A172 (cell line): ENCODE measurements around the gene IL33. TPM values are rescaled to one million over a fixed set of nuclear protein-coding genes. Genes with fewer than 3 reads are reported as not detected.

ENCODE experiments used
- DNase-seq: peaks from one replicate; pipeline ENCODE4 v3.0.0-alpha.2; 2015; ENCODE audit warnings: low spot score
- total RNA-seq: library from RNA; depleted of rRNA; stranded (reverse); fragments of >200 nt; shearing (Covaris generic); gene quantifications from 2 replicates; pipeline ENCODE4 v1.2.3, GENCODE V29; 2014

The IL33 gene
- total RNA-seq, 1 experiment from 2014 or later, result not detected

DNA sequence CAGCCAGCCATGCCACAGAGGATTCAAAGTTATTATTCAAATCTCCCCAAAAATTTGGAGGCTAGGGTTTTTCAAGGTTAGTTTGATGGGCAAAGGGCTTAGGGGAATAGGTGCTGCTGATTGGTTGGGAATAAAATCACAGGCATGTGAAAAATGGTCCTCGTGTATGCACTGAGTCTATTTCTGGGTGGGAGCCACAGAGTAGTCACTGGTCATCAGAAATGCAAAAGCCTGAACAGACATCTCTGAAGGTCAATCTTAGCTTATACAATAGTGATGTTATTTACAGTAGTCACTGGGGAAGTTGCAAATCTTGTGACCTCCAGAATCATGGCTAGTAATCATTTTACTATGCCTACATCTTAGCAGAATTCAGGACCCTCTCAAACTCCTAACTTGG lies 1.3 kb downstream of the IL33 start:
- no peak for DNase-seq

GRCh38 chr9:6218099-6218502 lies 2.5 kb downstream of the IL33 start:
- DNase-seq, result peak; percentile 31

DNA sequence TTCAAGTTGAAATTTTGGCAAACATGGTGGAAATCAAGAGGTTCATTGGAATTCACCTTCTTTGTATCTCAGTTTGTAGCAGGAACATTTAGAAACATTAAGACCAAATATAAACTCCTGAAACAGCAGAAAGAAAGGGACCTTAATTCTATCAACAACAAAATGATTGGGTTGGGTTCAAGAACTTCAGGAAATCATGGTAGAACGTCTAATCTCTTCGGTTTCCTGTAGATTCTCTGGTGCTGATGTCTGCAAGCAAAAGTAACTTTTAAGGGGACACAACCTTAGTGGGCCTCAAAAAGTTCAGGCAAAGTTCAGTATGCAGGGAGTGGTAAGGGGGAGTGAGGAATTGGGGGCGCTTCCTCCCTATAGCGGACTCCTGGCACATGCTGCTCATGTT lies 3.4 kb downstream of the IL33 start:
- DNase-seq, result no peak

GRCh38 chr9:6219981-6220380 lies 4.4 kb downstream of the IL33 start:
- DNase-seq, result no peak

GRCh38 chr9:6224393-6225154 lies 9.0 kb downstream of the IL33 start:
- no peak for DNase-seq

GRCh38 chr9:6226696-6227095 lies 11.1 kb downstream of the IL33 start:
- DNase-seq, result peak; percentile 5

DNA sequence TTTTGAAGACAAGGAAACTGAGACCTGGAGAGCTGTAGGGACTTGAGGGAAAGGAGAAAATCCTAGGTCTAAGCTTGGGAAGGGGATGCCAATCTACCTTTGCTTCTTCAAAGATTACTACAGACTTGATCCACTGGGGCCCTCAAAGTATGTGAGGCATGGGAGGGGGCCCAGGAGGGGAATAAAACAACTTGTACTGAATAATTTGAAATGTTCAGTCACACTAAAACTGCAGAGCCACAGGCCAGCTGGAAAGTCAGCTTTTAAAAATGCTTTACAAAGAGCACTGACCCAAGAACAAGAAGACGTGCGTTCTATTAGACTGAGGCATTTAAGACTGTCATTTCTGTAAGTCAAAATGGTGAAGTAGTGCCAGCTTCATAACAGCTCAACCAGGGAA lies 13.6 kb downstream of the IL33 start:
- no peak for DNase-seq

GRCh38 chr9:6229619-6230018 lies 14.0 kb downstream of the IL33 start:
- no peak for DNase-seq

- DNase-seq, result peak; percentile 71
These were observed 14.6 kb downstream of the IL33 start for GRCh38 chr9:6230037-6230780.

DNA sequence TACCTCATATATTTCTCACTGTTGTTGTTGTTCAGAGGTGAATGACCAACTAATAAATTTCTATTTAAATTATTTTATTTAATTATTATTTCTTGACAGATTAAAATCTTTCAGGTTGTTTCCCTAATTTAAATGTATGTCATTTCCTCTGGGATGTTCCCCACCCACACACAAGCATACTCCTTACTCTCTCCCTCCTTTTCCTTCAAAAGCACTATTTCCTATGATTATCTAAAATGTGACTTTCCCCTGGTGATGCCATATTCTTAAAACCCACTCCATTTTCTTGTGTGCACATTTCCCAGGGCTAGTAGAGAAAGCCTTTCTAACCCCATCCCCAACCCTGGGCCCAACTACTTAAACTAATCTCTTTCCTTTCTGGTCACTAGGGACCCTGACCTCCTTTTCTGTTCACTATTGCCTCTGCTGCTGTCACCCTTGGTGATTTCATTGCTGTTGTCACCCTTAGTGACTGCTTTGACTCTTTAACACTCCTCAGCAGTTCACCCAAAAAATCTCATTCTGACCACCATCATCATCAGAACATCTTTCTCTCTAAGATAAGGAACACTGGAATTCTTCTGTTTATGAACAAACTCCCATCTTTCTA lies 16.8 kb downstream of the IL33 start:
- no peak for DNase-seq

GRCh38 chr9:6234014-6234413 lies 18.4 kb downstream of the IL33 start:
- DNase-seq, result no peak

DNA sequence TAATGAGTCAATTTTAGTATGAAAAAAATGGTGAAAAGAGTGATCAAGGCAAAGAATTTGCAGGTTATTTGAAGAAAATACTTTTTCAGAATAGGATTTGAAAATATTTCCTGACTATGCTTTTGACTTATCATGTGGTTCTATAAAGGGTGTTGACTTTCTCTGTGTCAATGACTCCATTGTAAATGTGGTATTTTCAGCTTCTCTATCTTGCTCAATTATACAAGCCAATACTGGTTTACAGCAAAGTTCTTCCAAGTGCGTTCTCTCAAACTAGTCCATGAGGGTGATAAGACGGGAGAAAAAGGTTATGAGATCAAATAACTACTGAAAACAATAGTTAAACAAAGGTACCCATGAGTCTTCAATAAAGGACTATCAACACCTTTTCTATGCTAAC lies 21.7 kb downstream of the IL33 start:
- DNase-seq, result no peak

DNA sequence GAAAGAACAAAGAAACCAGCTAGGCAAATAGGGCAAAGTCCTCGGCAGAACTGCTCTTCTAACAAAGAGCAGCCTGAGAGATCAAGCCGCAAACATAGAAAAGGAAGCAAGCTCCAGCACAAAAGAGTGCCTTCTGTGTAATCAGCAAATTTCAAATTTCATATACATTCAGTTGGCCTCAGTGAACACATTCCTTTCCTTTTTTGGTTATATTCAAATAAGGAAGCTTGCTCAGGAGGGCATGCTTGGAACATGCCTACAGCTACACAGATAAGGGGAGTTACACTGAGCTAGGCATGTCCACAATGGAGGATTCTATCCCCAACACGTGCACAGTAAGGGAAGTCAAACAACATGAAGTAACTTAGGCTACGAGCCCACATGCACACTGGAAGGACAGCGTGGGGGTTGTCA lies 23.4 kb downstream of the IL33 start:
- DNase-seq, result no peak

DNA sequence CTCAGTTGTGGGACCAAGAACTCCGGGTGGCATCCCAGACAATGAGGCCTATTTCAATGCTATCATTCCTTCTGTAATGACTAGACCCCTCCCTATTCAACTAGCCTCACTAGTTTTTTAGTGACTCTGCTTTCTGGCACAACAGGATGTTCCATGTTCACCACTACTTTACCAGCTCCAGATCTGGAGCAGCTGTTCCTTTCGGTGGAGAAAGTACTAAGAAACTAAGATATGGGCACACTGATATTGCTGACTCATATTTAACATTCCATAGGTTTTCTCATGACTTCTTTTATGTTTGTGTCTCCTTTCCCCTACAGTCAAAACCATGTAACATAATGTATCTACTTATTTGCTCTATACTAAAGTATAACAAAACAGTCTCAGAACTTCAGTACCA lies 24.1 kb downstream of the IL33 start:
- DNase-seq, result no peak

- DNase-seq, result no peak
These were observed 28.1 kb downstream of the IL33 start for GRCh38 chr9:6243746-6244145.

DNA sequence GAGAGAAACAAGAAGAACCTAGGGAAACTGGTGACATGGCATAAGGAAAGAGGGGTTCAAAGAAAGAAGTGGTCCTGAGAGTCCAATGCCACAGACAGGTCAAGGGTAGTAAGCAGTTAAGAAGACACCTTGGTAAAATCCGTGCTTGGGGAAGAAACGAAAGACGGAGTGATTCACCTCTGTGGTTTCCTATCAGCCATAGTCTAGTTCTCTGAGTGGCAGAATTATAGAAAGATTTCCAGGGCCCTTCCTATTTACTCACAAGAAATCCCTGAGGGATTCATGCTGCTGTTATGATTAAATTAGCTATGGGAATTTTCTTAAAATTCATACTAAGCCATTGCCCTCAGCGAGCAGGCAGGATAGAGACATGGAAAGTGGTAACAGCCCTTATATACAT lies 31.7 kb downstream of the IL33 start:
- peak; percentile 29 for DNase-seq

DNA sequence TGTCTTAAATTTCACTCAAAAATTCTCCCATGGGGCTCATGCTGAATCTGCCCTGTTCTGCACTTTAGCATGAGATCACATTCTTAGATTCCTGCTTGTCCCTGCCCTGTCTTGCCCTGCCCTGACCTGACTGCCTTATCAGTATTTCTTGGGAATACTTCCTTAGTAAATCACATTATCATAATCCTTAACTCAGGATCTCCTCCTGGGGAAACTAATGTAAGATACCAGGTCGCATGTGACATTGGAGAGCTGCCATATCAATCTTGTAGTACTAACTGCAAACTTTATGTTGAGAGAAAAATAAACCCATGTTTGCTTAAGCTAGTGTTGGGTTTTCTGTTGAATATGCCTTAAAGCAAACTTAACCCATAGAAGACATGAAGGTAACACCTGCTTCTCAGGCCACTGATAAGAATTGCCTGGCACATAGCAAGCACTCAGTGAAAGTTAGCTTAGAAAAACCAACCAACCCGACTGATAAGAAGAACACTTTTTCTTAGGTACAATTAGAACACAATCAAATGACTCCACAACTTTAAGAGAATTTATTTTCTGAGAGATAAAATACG lies 53.3 kb downstream of the IL33 start:
- DNase-seq, result no peak

- no peak for DNase-seq
These were observed 55.3 kb downstream of the IL33 start for GRCh38 chr9:6270896-6271295.

DNA sequence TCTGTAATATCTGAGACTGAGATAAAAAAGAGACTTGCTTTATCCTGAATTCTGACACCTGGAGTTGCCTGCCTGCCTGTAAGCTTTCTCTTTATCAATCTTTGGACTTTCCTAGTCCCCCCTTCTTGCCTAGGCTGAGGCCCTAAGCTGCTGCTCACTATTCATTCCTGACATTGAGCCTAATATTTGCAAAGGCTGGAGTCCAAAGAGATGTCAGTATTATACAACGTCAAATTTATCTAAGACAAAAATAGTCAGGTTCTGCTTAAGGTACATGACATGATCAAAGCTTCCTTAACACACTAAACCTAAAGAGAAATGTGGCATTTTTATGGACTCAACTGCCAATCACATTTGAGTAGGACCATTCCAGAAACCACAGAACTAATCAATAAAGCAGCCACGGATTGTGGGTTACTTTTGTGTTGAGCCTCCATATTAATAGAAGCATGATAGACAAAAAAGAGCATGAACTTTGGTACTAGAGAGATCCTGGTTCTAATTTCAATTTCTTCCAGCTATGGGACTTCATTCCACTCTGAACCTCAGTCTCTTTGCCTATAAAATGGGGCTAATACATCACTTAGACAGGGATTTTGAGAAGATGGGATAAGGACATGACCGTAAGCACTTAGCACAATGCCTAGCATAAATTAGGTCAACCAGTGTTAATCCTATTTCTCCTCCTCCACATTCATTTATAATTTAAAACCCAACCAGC lies 56.1 kb downstream of the IL33 start:
- no peak for DNase-seq

DNA sequence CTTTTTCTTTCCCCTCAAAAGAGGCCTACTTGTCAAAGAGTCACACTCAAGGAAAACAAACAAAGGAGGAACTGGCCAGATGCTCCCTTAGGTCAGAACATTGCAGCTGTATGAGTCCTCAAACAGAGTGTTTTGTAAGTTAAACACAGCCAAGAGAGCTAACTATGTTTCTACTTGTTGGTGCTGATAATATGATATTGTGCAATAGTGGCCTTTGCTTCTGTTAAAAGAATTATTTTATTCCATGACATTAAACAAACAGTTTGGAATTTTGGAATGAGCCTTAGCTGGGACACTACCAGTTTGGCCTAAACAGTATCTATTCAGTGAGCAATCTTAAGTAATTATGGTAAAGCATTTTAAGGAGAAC lies 56.6 kb downstream of the IL33 start:
- DNase-seq, result no peak

DNA sequence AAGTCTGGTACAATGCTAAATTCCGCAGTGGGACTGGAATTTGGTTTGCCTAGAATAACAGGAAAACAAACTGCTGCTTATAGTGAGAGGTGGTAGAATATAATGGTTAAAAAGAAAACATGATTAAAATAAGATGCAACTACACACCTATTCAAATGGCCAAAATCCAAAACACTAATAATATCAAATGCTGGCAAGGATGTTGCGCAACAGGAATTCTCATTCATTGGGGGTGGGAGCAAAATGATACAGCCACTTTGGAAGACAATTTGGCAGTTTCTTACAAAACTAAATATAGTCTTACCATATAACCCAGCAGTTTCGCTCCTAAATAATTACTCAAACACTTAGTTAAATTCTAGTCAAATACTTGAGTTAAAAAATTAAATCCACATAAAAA lies 61.8 kb downstream of the IL33 start:
- DNase-seq, result no peak

DNA sequence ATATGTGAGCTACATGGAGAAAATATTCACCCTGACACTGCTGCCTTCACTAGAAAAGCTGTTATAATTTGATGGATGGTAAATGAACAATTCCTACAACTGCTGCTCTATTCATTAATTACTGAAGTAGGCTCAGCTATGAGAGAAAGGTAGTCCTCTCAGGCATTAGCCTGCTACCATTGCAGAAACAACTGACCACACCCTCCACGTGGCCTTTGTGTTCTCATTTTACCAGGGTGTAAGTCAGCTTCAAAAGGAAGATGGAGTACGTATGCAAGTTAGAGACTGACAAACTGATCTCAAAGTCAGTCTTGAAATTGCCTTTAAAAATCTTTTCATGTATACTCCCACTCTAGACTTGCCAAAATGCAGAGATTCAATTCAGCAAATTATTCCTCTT lies 86.3 kb downstream of the IL33 start:
- no peak for DNase-seq
